DND-41 (cell line): ENCODE data around the gene PITPNC1.

Experiments used
- ATAC-seq: fragments of 200-7000 bp; cut with Tn5 transposase; 3 replicates; pipeline ENCODE4 v1.9.1; 2021; ENCODE audit warnings: low read depth; ENCODE audit not compliant: insufficient read depth
- DNase-seq: peaks from one replicate; pipeline ENCODE4 v3.0.0-alpha.2; 2020
- H2AFZ ChIP-seq: 2 replicates; pipeline ENCODE4 v1.6.0; 2012; ENCODE audit warnings: low read depth, low read length
- H3K27ac ChIP-seq: 2 replicates; pipeline ENCODE4 v1.5.1; 2012; ENCODE audit warnings: low read length, inconsistent platforms
- H3K27me3 ChIP-seq: fragments of 200-600 bp; sonication (generic); 2 replicates; pipeline ENCODE4 v1.6.0; 2012; ENCODE audit warnings: low read length, mild to moderate bottlenecking, inconsistent platforms; ENCODE audit not compliant: insufficient read depth, poor library complexity
- H3K36me3 ChIP-seq: 2 replicates; pipeline ENCODE4 v1.5.1; 2012; ENCODE audit warnings: low read length, inconsistent platforms; ENCODE audit not compliant: insufficient read depth
- H3K4me1 ChIP-seq: 2 replicates; pipeline ENCODE4 v1.5.1; 2012; ENCODE audit warnings: mild to moderate bottlenecking, low read length; ENCODE audit not compliant: insufficient read depth
- H3K4me2 ChIP-seq: 2 replicates; pipeline ENCODE4 v1.6.0; 2012; ENCODE audit warnings: mild to moderate bottlenecking, moderate library complexity, low read length, inconsistent platforms; ENCODE audit not compliant: insufficient read depth
- H3K4me3 ChIP-seq, 2 experiments: fragments of 200-600 bp in 1 of 2; shearing (Covaris generic) in 1 of 2; 2 replicates each; pipeline ENCODE4 v1.5.1; 2012 to 2016; ENCODE audit warnings: inconsistent platforms in 2 of 2, low read length in 2 of 2, mild to moderate bottlenecking in 2 of 2, low read depth in 1 of 2, moderate library complexity in 1 of 2
- H3K79me2 ChIP-seq: 2 replicates; pipeline ENCODE4 v1.6.0; 2012; ENCODE audit warnings: low read length, inconsistent platforms; ENCODE audit not compliant: insufficient read depth
- H3K9ac ChIP-seq: 2 replicates; pipeline ENCODE4 v1.6.0; 2012; ENCODE audit warnings: low read depth, mild to moderate bottlenecking, inconsistent platforms, low read length, moderate library complexity
- H3K9me3 ChIP-seq: 2 replicates; pipeline ENCODE4 v1.5.1; 2012; ENCODE audit warnings: low read length, moderate library complexity, mild to moderate bottlenecking, inconsistent platforms; ENCODE audit not compliant: insufficient read depth, severe bottlenecking
- H4K20me1 ChIP-seq: 2 replicates; pipeline ENCODE4 v1.6.0; 2012; ENCODE audit warnings: low read length; ENCODE audit not compliant: insufficient read depth
- CTCF ChIP-seq: IDR thresholded peaks from 2 replicates; pipeline ENCODE4 v1.5.1; 2012; ENCODE audit warnings: borderline replicate concordance, low read length, moderate library complexity, mild to moderate bottlenecking; ENCODE audit not compliant: poor library complexity, severe bottlenecking; ENCODE audit errors: extremely low read depth
- EZH2 ChIP-seq: IDR thresholded peaks from 3 replicates; pipeline ENCODE4 v1.6.1; 2012; ENCODE audit warnings: borderline replicate concordance, low read depth, mild to moderate bottlenecking, moderate library complexity, low read length, inconsistent platforms; ENCODE audit not compliant: severe bottlenecking

PITPNC1 gene

DNA sequence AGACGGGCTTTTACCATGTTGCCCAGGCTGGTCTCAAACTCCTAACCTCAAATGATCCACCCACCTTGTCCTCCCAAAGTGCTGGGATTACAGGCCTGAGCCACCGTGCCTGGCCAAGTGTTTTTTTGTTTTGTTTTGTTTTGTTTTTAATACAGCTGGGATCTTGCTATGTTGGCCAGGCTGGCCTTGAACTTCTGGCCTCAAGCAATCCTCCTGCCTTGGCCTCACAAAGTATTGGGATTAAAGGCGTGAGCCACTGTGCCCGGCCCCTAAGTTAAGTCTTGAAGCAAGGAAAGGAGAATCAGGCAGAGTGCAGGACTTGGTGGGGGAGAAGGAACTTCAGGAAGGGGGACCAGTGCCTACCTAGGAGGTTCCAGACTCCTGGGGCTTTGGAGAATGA, 288.9 kb downstream of the PITPNC1 start:
- H3K4me1 ChIP-seq, result no peaks in the 10 kb centered on the region
- H3K9ac ChIP-seq, result no peak overlapping the region
- H3K9me3 ChIP-seq, result no peaks in the 10 kb centered on the region
- H4K20me1 ChIP-seq, result no peaks in the 10 kb centered on the region
- TF ChIP-seq CTCF, result no peak
- TF ChIP-seq EZH2, result no peak
- H3K4me2 ChIP-seq, result no peak overlapping the region
- no peak overlapping the region for H3K27ac ChIP-seq
- no peaks in the 10 kb centered on the region for H3K36me3 ChIP-seq
- no peaks in the 10 kb centered on the region for H3K27me3 ChIP-seq
- ATAC-seq (no peak), DNase-seq (no peak)
- no peaks in the 10 kb centered on the region for H3K79me2 ChIP-seq
- H3K4me3 ChIP-seq, result no peak overlapping the region
- H2AFZ ChIP-seq, result no peak overlapping the region

- Histone ChIP-seq H3K27ac (no peak overlapping the region), H3K9me3 (no peaks in the 10 kb centered on the region), H3K36me3 (no peaks in the 10 kb centered on the region), H2AFZ (no peak overlapping the region), H3K79me2 (no peaks in the 10 kb centered on the region), H3K9ac (no peak overlapping the region), H3K27me3 (no peaks in the 10 kb centered on the region), H4K20me1 (no peaks in the 10 kb centered on the region), H3K4me2 (no peak overlapping the region), H3K4me1 (no peaks in the 10 kb centered on the region), H3K4me3 (no peak overlapping the region)
- no peak for ATAC-seq
- DNase-seq, result no peak
- no peak for TF ChIP-seq CTCF
- no peak for TF ChIP-seq EZH2
These were observed 289.6 kb downstream of the PITPNC1 start for GRCh38 chr17:67666710-67667109.

DNA sequence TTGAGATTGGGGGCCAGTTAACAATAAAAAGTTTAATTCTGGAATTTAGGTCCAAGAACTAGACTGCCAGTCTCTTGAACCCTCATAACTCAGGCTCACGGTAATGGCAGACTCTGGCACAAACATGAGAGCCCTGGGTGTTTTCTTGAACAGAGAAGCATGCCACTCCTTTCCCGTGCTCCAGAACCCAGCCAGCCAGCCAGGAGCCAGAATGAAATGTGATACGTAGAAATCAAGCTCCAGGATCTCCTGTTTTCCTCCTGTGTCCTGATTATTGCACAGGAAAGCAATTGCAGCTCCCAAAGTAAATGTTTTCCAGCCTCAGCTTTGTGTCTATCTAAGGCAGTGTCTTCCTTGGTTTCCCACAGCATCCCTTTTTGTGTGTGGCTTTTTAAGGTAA, 294.4 kb downstream of the PITPNC1 start:
- H3K27ac ChIP-seq, result no peak overlapping the region
- no peaks in the 10 kb centered on the region for H3K27me3 ChIP-seq

More for the DNA sequence above, 294.4 kb downstream of the PITPNC1 start:
- no peaks in the 10 kb centered on the region for H3K79me2 ChIP-seq
- no peak overlapping the region for H2AFZ ChIP-seq
- no peak overlapping the region for H3K4me2 ChIP-seq
- ATAC-seq, result no peak
- H3K4me1 ChIP-seq, result no peaks in the 10 kb centered on the region
- H3K36me3 ChIP-seq, result no peaks in the 10 kb centered on the region
- no peaks in the 10 kb centered on the region for H4K20me1 ChIP-seq
- H3K9ac ChIP-seq, result no peak overlapping the region
- no peak for TF ChIP-seq CTCF
- TF ChIP-seq EZH2, result no peak
- H3K4me3 ChIP-seq, result no peak overlapping the region
- no peak for DNase-seq
- no peaks in the 10 kb centered on the region for H3K9me3 ChIP-seq
